Measurements from ENCODE around the gene UFL1. TPM values are rescaled to one million over a fixed set of nuclear protein-coding genes. Genes with fewer than 3 reads are reported as not detected.

Gene UFL1
- polyA plus RNA-seq, 1 of the 3 experiments (the other 2 are of a cell fraction) = 3.1 TPM

DNA sequence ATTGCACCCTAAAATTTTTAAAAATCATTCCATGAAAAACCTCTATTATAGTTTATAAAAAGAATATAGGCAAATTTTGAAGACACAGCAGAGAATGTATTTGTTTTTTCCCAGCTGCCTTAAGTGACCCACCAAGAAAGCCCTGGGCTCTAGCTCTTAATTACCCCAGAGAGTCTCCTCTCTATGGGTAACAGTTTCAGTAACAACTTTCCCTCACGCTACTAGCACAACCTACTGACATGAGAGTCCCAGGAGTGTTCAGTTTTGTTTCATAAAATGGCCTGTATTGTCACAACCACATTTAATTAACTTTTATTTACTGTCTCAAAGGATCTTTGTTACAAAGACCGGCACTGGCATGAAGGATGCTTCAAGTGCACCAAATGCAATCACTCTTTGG is 82.8 kb downstream of the UFL1 start:
- WGBS (ENCODE audit: low lambda C conversion rate) = 33% methylated on average over 2 of the region's 2 CpGs
- H3K9ac ChIP-seq = no peak overlapping the region

More for the DNA sequence above, 82.8 kb downstream of the UFL1 start:
- Histone ChIP-seq H3K27ac (ENCODE audit: low read depth in 2 of 2, low read length in 1 of 2) (no peak overlapping the region), H3K36me3 (replicated peaks in 1 of 2; ENCODE audit: control insufficient read depth in 1 of 2, insufficient read depth in 2 of 2, low read length in 1 of 2) (no peaks in the 10 kb centered on the region), H3K9me2 (no peaks in the 10 kb centered on the region), H3K4me2 (no peak overlapping the region), H3F3A (replicated peaks; ENCODE audit: insufficient read depth) (no peaks in the 10 kb centered on the region), H3K27me3 (ENCODE audit: insufficient read depth) (no peaks in the 10 kb centered on the region), H3K4me1 (ENCODE audit: control insufficient read depth in 1 of 2, insufficient read depth in 2 of 2, low read depth in 1 of 2, low read length in 1 of 2) (no peaks in the 10 kb centered on the region), H4K20me1 (ENCODE audit: insufficient read depth) (no peaks in the 10 kb centered on the region), H3K9me3 (no peaks in the 10 kb centered on the region), H3K79me2 (ENCODE audit: insufficient read depth) (no peaks in the 10 kb centered on the region), H2AFZ (ENCODE audit: low read depth) (no peak overlapping the region), H3K4me3 (ENCODE audit: low read depth in 2 of 2, low read length in 1 of 2) (no peak overlapping the region)
- ChIA-PET POLR2A (no interaction called here), CTCF (no interaction called here)
- no peak for DNase-seq
- TF ChIP-seq SMC3 (IDR thresholded peaks at IDR 0.05; ENCODE audit: low read depth, low read length) (no peak), TEAD4 (IDR thresholded peaks at IDR 0.05; ENCODE audit: borderline replicate concordance, insufficient read depth) (no peak), EP300 (IDR thresholded peaks at IDR 0.05; ENCODE audit: borderline replicate concordance in 1 of 2, low read depth in 1 of 2, low read length in 1 of 2) (no peak), EZH2phosphoT487 (IDR thresholded peaks at IDR 0.05; ENCODE audit: borderline replicate concordance, low read depth) (no peak), GATA2 (CRISPR knock-in tag; IDR thresholded peaks at IDR 0.05) (no peak), RXRA (IDR thresholded peaks at IDR 0.05; ENCODE audit: borderline replicate concordance, low read depth) (no peak), RFX5 (IDR thresholded peaks at IDR 0.05; ENCODE audit: low read length) (no peak), MAX (IDR thresholded peaks at IDR 0.05; ENCODE audit: low read depth) (no peak)
- TF ChIP-seq, protein P1, sequence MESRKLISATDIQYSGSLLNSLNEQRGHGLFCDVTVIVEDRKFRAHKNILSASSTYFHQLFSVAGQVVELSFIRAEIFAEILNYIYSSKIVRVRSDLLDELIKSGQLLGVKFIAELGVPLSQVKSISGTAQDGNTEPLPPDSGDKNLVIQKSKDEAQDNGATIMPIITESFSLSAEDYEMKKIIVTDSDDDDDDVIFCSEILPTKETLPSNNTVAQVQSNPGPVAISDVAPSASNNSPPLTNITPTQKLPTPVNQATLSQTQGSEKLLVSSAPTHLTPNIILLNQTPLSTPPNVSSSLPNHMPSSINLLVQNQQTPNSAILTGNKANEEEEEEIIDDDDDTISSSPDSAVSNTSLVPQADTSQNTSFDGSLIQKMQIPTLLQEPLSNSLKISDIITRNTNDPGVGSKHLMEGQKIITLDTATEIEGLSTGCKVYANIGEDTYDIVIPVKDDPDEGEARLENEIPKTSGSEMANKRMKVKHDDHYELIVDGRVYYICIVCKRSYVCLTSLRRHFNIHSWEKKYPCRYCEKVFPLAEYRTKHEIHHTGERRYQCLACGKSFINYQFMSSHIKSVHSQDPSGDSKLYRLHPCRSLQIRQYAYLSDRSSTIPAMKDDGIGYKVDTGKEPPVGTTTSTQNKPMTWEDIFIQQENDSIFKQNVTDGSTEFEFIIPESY (IDR thresholded peaks at IDR 0.05; ENCODE audit: borderline replicate concordance, low read depth) = no peak

Other genes with a start within 250 kb of the UFL1 start
- not detected in 2 replicates for gene FHL5, start 41.3 kb downstream of the UFL1 start, polyA plus RNA-seq (2012; rRNA removed)

Data from SK-N-SH (cell line).